Right ventricle myocardium superior (tissue), 1 donor: ENCODE data around the gene HDGFL3. TPM values are rescaled to one million over a fixed set of nuclear protein-coding genes. Genes with fewer than 3 reads are reported as not detected.
"Not testable (repeated sequence)": the region's sequence is repeated elsewhere in the genome, so short reads cannot be mapped to it uniquely, and the experiment has no call there.

ENCODE experiments used
- ATAC-seq: fragments of 200-7000 bp; cut with Tn5 transposase; one replicate; pipeline ENCODE4 v1.9.1; 2020; ENCODE audit warnings: mild to moderate bottlenecking; ENCODE audit not compliant: poor library complexity
- DNase-seq: peaks from one replicate; pipeline ENCODE4 v3.0.0-alpha.2; 2020
- intact Hi-C: fragments of 100-400 bp; cut with DNase I; formaldehyde crosslinking; loops from one replicate; pipeline ENCODE4 v1.11.2; 2022
- total RNA-seq: library from RNA; stranded (reverse); fragmentation: NEBNext Ultra II Directional; extraction: Animal tissue kit (Norgen Biotek cat#: 25700); gene quantifications from one replicate; pipeline ENCODE4 v1.2.1, GENCODE V29; 2021
- donor health status: DM: no; HTN: yes; CAD: no; lungs with severe emphysema.

HDGFL3 gene
- total RNA-seq, 1 donor from 2014 or later = 26.7 TPM

DNA sequence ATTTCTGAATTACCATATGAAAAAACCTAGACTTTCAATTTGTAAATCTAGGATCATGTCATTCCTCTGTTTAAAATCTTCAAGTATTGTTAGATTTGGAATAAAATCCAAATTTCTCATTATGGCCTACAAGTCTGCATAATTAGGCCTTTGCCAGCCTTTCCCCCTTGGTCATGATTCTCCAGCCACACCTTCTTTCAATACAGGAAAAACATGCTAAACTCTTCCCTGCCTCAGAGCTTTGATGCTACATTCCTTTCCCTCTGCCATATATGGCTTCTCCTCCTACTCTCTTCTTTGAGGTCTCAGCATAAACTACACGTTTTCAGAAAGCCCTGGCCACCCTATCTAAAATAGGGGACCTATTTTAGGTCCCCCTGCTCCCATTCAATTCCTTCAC lies 51.7 kb downstream of the HDGFL3 start:
- ATAC-seq (no peak), DNase-seq (no peak)
- intact Hi-C loops = no loop called here

DNA sequence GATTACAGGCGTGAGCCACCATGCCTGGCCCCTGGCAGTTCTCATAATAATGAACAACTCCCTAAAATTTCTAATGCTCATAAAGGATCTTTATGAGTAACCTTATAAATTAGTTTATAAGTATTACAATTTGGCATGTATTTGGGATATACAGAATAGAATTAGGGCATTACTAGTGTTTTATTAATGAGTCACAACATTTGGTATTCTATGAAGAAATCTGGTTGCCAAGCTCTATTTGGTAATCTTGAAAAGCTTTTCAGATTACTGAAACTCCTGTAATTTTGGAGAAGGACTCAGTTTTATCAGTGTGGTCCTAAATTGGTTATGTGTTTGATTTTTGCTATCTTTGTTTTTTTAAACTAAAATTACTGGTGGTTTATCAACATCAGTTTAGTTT lies 54.3 kb downstream of the HDGFL3 start:
- ATAC-seq (no peak), DNase-seq (no peak)
- intact Hi-C loops = no loop called here

DNA sequence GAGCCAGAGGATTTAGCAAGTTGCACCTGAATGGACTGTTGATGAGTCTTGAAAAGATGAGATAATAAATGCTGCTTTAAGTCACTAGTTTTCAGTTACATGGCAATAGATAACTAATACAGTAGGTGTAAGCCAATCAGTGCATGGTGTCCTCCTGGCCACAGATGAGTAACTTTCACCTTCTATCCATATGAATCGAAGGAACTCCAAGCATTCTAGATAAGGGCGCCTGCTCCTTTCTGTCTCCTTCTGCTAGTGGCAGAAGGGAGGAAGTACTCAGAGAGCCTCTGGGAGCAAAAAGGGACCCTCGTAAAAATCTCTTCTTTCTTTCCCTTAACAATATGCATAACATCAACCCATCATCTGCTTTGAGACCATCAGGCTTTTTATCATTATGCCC lies 62.9 kb downstream of the HDGFL3 start:
- DNase-seq (no peak), ATAC-seq (no peak)
- intact Hi-C loops = no loop called here

DNA sequence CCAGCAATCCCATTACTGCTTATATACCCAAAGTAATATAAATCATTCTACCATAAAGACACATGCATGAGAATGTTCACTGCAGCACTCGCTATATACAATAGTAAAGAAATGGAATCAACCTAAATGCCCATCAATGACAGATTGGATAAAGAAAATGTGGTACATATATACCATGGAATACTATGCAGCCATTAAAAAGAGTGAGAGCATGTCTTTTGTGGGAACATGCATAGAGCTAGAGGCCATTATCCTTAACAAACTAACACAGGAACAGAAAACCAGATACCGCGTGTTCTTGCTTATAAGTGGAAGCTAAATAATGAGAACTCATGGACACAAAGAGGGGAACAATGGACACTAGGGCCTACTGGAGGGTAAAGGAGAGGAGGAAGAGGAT lies 65.5 kb downstream of the HDGFL3 start:
- intact Hi-C loops, ATAC-seq, DNase-seq: not testable (repeated sequence)

DNA sequence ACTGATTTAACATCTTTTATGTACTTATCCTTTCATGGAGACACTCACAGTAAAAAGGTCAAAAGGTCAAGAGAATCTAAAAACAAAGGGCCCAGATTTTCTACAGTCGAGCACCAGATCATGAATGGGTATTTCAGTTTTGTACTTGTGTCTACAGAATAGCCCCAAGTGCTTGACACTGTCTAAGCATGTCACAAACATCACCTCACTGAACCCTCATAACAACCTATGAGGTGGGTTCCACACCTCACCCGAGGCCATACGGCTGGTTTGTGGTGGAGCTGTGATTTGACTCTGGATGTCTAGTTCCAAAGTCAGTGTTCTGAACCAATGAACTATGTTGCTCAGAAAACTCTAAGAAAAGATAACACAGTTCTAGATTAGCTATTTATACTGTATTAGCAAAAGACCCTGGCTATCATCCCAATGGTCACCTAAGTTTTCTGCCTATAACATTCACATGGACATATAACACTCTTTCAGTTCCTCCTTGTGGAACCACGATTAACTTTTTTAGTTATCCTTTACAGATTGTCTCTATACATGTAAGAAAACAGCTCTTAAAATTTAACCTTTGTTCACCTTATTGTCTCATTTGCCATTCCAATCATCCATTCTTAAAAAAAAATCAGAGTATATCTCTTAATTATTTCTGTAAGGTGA lies 74.6 kb downstream of the HDGFL3 start:
- intact Hi-C loops = no loop called here
- DNase-seq (no peak), ATAC-seq (no peak)

DNA sequence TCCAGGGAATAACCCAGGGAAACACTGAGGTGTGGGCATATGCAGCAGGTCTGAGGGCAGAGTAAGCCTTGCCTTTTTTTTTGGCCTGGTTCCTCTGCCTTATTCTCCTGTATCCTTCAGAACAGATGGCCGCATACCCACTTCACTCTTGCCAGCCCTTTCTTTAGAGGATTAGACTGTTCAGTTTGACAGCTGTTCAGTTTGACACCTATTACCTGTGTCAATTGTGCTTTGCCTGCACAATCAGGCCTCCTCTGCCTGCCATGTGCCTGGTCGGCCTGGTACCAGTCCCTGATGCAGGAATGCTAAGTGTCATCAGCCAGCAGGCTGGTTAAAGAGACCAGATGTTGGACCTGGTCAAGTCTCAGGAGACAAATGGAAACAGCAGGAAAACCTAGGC lies 77.8 kb downstream of the HDGFL3 start:
- intact Hi-C loops = no loop called here
- DNase-seq = no peak
- ATAC-seq = no peak

DNA sequence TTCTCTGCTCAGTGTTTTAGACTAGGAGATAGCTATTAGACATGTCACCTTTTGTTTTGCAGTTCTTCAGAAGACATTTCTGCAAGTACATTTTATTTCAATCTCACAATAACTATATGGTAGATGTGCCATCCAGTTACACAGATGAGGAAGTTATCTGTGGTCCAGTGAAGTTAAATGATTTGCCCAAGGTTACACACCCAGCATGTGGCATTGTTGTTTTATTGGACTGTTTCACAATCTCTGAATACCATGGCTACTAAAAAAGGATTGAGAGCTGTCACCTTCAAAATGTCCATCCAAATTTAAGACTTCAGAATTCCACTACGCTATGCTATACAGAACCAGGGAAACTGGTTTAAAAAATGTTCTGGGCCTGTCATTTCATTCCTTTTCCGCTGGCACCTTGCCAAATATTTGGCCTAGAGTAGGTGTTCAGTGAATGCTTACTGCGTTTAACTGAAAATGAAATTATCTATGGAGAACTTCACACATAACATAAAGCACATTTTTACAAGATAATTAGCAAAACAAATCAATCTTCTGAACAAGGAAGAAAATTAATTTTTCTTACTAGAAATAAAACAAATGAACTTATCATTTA lies 80.0 kb downstream of the HDGFL3 start:
- ATAC-seq = no peak
- no peak for DNase-seq
- intact Hi-C loops = no loop called here

DNA sequence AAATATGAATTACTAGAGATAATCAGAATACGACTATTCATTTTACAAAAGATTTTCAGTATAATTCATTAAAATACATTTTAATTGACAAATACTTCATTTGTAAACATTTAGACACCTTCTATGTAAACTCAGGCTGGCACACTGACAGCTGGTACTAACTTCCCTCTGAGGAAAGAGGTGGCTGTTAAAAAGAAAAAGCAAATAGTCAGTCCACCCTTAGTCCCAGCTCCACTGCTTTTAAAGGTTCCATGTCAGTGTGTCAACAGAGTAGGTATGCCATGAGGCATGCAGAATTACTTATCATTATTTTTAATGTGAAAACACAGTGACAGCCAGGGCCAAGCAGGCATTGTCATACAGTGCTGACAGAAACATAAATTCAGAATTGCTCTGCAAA lies 84.1 kb downstream of the HDGFL3 start:
- intact Hi-C loops = no loop called here
- DNase-seq (no peak), ATAC-seq (no peak)

DNA sequence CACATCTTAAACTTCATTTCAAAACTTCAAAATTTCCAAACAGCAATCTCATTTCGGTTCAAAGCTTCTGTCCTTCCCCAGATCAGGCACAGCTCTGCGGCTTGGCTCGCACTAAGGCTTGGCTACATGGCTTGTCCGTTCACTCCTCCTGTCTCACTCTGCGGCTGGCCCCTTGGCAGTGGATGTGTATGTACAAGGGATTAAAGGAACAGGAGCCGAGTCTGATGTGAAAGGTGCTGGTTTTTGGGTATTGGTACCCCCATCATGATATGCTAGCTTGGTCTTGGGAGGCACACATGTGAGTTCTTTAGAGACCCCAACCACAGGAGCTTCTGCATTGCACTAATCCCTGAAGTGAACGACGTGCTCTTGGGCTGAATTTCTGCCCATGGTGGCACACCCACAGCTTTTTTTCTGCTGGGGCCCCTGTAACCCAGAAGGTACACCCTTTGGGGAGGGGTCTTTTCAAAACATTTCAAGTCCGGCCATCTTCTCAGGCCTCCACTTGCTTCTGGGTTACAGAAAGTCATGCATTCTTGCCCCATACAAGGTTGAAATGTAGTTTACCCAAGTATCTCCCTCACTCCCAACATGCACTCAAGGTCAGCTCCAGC lies 87.5 kb downstream of the HDGFL3 start:
- intact Hi-C loops = no loop called here
- ATAC-seq (no peak), DNase-seq (no peak)

DNA sequence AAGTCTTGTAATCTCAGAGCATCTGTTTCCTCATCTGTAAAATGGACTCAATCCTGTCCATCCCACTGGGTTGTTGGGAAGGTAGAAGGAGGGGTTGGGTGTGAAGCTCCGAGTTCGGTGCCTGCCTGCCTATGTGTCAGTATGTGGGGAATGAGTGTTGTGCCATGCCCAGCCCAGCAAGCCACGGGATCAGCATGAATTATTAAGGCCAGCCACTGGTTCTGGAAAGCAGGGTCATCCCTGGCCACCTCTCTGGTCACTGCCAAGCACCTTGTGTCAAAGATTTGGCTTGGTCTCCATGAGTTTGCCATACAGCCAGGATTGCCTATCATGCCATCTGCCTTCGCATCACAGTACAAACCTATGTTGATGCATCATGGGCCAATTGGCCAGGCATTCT lies 88.7 kb downstream of the HDGFL3 start:
- ATAC-seq = no peak
- intact Hi-C loops = no loop called here
- no peak for DNase-seq

DNA sequence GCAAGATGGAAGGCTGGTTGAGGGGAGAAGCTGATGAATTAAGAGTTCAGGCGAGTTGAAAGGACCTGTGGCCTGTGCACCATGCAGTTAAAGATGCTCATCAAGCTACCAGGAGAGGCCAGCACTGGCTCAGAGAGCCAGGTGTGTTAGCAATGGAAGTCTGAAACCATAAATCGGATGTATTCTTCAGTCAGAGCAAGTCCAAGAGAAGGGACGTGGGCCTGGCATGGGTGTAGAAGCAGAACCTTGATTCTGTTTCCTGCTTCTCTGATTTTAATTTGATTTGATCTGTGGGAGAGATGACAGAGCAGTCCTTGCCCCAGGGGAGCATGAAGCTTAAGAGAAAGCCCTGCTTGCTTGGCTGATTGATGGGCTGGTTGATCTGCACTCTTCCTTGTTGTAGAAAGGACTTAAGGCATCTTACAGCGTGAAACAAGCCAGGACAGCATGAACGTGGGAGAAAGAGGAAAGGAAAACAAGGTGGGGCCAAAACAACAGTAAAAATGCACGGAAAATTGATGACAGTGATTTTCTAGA lies 89.3 kb downstream of the HDGFL3 start:
- no peak for DNase-seq
- intact Hi-C loops = no loop called here

DNA sequence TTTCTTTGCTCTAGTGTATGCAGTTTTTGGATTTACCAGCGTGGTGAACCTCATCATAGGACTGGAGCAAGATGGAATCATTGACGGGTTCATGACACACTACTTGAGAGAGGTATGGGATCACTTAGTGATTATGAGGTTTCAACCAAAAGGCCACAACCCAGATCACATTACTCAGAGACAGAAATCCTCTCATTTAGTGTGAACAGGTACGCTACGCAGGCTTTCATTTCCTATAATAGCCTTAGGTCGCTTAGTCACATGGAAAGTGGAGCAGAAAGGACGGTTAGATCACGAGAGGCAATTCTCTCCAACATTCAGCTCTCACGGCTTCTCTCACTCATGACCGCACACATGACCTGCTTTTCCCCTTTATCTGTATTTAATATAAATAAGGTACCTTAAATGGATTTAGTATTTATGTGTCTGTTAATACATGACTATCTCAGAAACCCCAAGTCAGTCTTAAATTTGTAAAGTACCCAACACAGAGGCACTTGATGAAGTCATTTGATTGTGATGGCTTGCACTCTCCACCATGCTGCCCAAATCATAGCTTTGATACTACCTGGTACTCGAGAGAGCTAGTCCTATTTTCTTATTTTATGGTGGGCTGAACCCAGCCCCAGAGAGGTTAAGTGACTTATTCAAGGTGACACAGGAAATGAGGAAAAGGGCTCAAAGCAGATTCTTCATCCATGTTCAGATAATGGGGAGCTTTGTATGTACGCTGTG lies 91.6 kb downstream of the HDGFL3 start:
- ATAC-seq (no peak), DNase-seq (no peak)
- intact Hi-C loops = no loop called here

More for the DNA sequence above, 89.3 kb downstream of the HDGFL3 start:
- no peak for ATAC-seq

DNA sequence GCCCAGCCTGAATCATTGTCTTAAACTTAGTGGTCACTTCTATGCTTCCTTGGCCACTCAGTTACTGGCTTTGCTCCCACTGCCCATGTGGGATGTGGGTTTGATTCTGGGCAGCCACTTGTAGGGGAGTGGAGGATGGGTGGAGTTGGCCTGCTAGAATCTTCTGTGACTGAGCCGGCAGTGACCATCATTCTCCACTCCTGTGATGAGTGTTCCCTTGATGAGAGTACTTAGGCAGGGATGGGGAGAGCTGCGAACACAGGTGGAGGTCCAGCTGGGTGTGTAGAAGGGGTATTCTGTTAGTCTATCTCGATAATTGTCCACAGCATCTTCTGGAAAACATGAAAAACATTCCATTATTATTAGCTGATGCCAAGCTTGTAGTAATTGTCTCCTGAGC lies 92.2 kb downstream of the HDGFL3 start:
- ATAC-seq = no peak
- DNase-seq = no peak
- intact Hi-C loops = no loop called here

DNA sequence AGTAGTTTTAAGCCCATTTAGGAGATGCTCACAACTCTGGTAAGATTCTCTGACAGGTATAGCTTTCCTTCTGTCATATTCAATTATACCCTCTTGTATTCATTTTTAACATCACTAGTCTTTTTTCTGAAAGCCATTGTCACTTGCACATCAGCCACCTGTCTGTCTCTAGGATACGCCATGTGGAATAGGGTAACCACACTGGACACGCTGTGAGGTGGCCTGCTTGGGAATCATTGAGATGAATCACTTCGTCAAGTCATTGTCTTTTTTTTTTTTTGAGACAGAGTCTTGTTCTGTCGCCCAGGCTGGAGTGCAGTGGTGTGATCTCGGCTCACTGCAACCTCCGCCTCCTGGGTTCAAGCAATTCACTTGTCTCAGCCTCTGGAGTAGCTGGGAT lies 92.8 kb downstream of the HDGFL3 start:
- intact Hi-C loops = no loop called here
- ATAC-seq (no peak), DNase-seq (no peak)

DNA sequence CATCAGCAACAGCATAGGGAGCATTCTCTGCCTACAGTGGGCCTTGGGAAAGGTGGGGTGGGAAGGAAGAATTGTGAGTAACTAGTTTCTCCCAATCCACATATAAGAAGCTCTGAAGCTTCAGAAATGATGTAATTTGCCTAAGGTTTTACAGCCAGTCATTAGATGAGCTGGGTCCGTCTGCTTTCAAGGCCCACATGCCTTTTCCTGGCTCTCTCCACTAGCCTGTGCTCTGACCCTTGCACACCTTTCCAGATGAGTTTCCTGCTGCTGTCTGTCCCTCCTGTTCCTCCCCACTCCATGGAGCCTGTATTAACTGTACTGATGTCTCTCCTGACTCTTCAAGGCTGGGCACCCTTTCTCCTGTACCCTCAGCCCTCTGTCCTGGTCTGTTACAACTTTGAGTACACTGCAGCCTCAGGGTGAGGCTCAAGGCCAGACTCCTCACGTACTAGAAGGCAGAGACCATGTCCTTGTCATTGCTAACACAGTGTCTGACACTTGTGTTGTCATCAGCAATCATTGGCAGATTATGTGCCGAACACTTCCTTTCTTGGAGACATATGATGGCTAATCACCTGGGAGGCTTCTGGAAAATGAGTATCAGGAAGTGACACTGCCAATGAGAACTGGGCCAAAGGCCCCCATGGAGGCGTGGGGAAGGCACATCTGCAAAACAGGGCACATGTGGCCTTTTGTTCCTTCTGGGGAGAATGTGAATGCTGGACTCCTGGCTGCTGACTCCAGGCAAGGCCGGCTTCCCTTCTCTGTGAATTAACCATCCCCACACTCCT lies 93.5 kb downstream of the HDGFL3 start:
- intact Hi-C loops = no loop called here
- no peak for ATAC-seq
- no peak for DNase-seq

DNA sequence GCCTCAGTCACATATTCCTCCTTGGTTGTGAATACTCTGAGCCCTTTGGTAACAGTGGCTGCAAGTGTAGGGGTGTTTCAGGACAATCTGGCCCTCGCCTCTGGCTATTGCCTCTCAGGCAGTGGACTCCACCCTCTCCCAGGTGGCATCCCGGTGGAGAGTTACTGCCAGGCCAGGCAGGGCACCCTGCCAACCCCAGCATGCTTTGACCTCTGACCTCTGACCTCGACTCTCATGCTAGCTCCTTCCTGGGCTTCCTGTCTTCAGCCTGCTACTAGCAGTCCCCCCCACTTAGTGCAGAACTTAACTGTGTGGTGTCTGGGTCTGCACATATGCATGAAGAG lies 94.7 kb downstream of the HDGFL3 start:
- peak; percentile 48 for DNase-seq
- ATAC-seq = no peak
- intact Hi-C loops = no loop called here

DNA sequence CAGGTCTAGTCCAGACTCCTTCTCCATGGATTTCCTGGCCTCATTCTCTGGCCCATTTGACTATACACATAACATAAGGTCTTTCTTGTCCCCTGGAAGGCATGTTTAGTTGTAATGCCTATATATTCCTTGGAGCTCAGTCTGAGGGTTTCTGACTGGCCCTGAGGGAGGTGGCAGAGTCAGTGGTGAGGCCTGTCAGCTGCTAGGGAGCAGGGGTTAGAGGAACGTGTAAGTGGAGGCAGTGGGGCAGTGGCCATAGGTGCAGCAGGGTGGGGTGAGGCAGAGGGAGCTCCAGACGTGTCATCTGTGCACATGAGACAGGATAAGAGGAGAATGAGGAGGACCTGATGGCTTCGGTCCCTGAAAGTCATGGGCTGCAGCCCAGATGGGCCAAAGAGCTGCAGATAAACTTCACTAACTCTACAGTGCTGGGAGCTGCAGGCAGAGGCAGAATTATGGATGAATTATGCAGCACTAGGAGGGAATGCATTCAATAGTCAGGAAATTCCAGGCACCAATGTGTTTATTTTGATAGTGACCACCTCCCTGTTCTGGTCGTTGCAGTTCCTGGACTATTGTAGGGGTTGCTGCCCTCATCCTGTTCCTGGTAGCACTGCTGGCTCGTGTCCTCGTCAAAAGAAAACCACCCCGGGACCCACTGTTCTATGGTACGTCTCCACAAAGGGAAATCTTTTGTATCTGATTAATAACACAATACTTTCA lies 95.2 kb downstream of the HDGFL3 start:
- ATAC-seq (no peak), DNase-seq (no peak)
- intact Hi-C loops = no loop called here

DNA sequence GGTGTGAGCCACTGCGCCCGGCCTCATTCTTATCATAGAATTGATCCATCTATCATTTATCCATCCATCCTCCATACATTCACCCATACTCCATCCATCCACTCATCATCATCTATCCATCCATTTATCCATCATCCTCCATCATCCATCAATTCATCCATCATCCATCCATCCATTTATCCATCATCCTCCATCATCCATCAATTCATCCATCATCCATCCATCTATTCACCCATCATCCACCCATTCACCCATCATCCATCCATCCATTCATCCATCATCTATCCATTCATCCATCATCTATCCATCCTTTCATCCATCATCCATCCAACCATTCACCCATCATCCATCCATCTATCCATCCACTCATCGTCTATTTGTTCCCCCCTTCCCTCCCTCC lies 96.5 kb downstream of the HDGFL3 start:
- intact Hi-C loops = no loop called here
- ATAC-seq (no peak), DNase-seq (no peak)
